AG09309 (cell line): Measurements from ENCODE around the gene KCNB1.

ENCODE experiments used
- DNase-seq: peaks from one replicate; pipeline ENCODE4 v3.0.0-alpha.2; 2010; ENCODE audit warnings: low read depth
- H3K4me3 ChIP-seq: 2 replicates; pipeline ENCODE4 v1.5.1; 2011; ENCODE audit warnings: mild to moderate bottlenecking, low read depth, low read length, moderate library complexity; ENCODE audit not compliant: control insufficient read depth
- CTCF ChIP-seq: IDR thresholded peaks from 2 replicates; pipeline ENCODE4 v1.5.1; 2011; ENCODE audit warnings: mild to moderate bottlenecking, low read depth, low read length, inconsistent platforms; ENCODE audit not compliant: insufficient read depth, control insufficient read depth; ENCODE audit errors: missing control alignments

The KCNB1 gene

GRCh38 chr20:49503176-49503575 is 20.7 kb upstream of the KCNB1 start:
- DNase-seq, result no peak
- no peak overlapping the region for H3K4me3 ChIP-seq
- TF ChIP-seq CTCF, result no peak

- no peak for DNase-seq
- H3K4me3 ChIP-seq, result no peak overlapping the region
Measured at GRCh38 chr20:49501917-49502316, 19.4 kb upstream of the KCNB1 start.

GRCh38 chr20:49497398-49497669 is 14.9 kb upstream of the KCNB1 start:
- H3K4me3 ChIP-seq, result no peak overlapping the region
- TF ChIP-seq CTCF, result no peak
- DNase-seq, result no peak

More at GRCh38 chr20:49501917-49502316, 19.4 kb upstream of the KCNB1 start:
- no peak for TF ChIP-seq CTCF

- no peak for DNase-seq
- TF ChIP-seq CTCF, result no peak
- no peak overlapping the region for H3K4me3 ChIP-seq
Measured at GRCh38 chr20:49496553-49497397, 14.3 kb upstream of the KCNB1 start.

GRCh38 chr20:49496043-49496442 is 13.6 kb upstream of the KCNB1 start:
- no peak for DNase-seq
- H3K4me3 ChIP-seq, result no peak overlapping the region
- no peak for TF ChIP-seq CTCF

GRCh38 chr20:49490689-49491088 is 8.2 kb upstream of the KCNB1 start:
- DNase-seq, result no peak
- H3K4me3 ChIP-seq, result no peak overlapping the region
- no peak for TF ChIP-seq CTCF
